Spleen (tissue), 11 donors: Measurements from ENCODE around the gene SYNPR. TPM values are rescaled to one million over a fixed set of nuclear protein-coding genes. Genes with fewer than 3 reads are reported as not detected.

Experiments used
- DNase-seq: peaks from one replicate; pipeline ENCODE4 v3.0.0-alpha.2; 2020
- H3K27ac ChIP-seq, 8 donors: fragments of 200-600 bp; sonication (generic) in 7 of 8; 1 replicate in 4 of 8; 2 replicates in 4 of 8; pipeline versions ENCODE4 v1.5.0 to v1.8.0; 2016 to 2021; ENCODE audit warnings: inconsistent platforms in 4 of 8, mild to moderate bottlenecking in 4 of 8, moderate library complexity in 1 of 8
- H3K27me3 ChIP-seq, 7 donors: fragments of 200-600 bp; sonication (generic) in 6 of 7; replicated peaks in 1 of 7; 1 replicate in 4 of 7; 2 replicates in 3 of 7; pipeline versions ENCODE4 v1.5.0 to v1.8.0; 2016 to 2021; ENCODE audit warnings: inconsistent platforms in 3 of 7, mild to moderate bottlenecking in 1 of 7
- H3K36me3 ChIP-seq, 6 donors: fragments of 200-600 bp; sonication (generic) in 5 of 6; 1 replicate in 4 of 6; 2 replicates in 2 of 6; pipeline versions ENCODE4 v1.5.0 to v1.8.0; 2016 to 2021; ENCODE audit warnings: inconsistent platforms in 2 of 6
- H3K4me1 ChIP-seq, 6 donors: fragments of 200-600 bp; sonication (generic) in 5 of 6; 1 replicate in 3 of 6; 2 replicates in 3 of 6; pipeline versions ENCODE4 v1.5.0 to v1.8.0; 2016 to 2021; ENCODE audit warnings: inconsistent platforms in 3 of 6
- H3K4me3 ChIP-seq, 8 donors: fragments of 200-600 bp; sonication (generic) in 7 of 8; 1 replicate in 4 of 8; 2 replicates in 4 of 8; pipeline versions ENCODE4 v1.5.0 to v1.8.0; 2016 to 2021; ENCODE audit warnings: inconsistent platforms in 4 of 8, mild to moderate bottlenecking in 4 of 8, moderate library complexity in 2 of 8
- H3K9me3 ChIP-seq, 8 donors: fragments of 200-600 bp; sonication (generic) in 7 of 8; 1 replicate in 4 of 8; 2 replicates in 4 of 8; pipeline versions ENCODE4 v1.5.0 to v1.8.0; 2016 to 2021; ENCODE audit warnings: inconsistent platforms in 4 of 8
- CTCF ChIP-seq, 11 experiments: fragments of 200-600 bp in 7 of 11; fragments of 450-650 bp in 4 of 11; sonication (generic) in 4 of 11; IDR thresholded peaks in 8 of 11; conservative IDR thresholded peaks in 3 of 11; 1 replicate in 7 of 11; 2 replicates in 4 of 11; pipeline versions ENCODE4 v1.4.0 to v1.8.0; 2016 to 2021; ENCODE audit warnings: antibody characterized with exemption in 11 of 11, inconsistent platforms in 4 of 11, mild to moderate bottlenecking in 1 of 11
- POLR2A ChIP-seq, 3 donors: fragments of 450-650 bp; IDR thresholded peaks; one replicate each; pipeline ENCODE4 v1.5.1; 2017; ENCODE audit warnings: antibody characterized with exemption in 3 of 3, mild to moderate bottlenecking in 1 of 3
- POLR2AphosphoS5 ChIP-seq, 3 donors: sonication (generic); formaldehyde crosslinking; IDR thresholded peaks; one replicate each; pipeline ENCODE4 v1.5.1; 2017; ENCODE audit warnings: antibody characterized with exemption in 3 of 3
- WGBS, 5 donors: extraction: QIAGEN DNeasy Blood & Tissue Kit in 3 of 5; methylation state at CpG; one replicate each; pipeline versions ENCODE4 v1.1.5 to v1.1.7; 2013 to 2018; 5-methylcytosine and 5-hydroxymethylcytosine counted together
- intact Hi-C: fragments of 100-400 bp; cut with DNase I; formaldehyde crosslinking; loops from one replicate; pipeline ENCODE4 v1.15.0; 2023; ENCODE audit warnings: low total_unique reads
- polyA plus RNA-seq, 3 donors: library from polyadenylated mRNA; stranded (reverse); fragments of 200-250 nt; gene quantifications; one replicate each; pipeline ENCODE4 v1.2.1, GENCODE V29; 2013
- total RNA-seq, 7 donors: library from RNA; depleted of rRNA in 3 of 7; stranded (reverse); fragments of >200 nt in 3 of 7; fragmentation: NEBNext Ultra II Directional in 4 of 7; extraction: Animal tissue kit (Norgen Biotek cat#: 25700) in 4 of 7; gene quantifications; one replicate each; pipeline versions ENCODE4 v1.1.0 to v1.2.1, GENCODE V29; 2016 to 2021
- donor health status: healthy with polysubstance abuse.
- donor health status: DM: no; HTN: no; CAD: no; lungs with moderate emphysema.
- donor health status: DM: no; HTN: no; CAD: no.
- donor health status: Bipolar disorder and iron deficiency.
- donor health status: healthy.
- donor health status: DM: no; HTN: no; CAD: no.
- donor health status: DM: yes; HTN: yes; CAD: no.

The SYNPR gene
- total and polyA plus RNA-seq, 10 donors: not detected

GRCh38 chr3:63232764-63233396 is 45.2 kb upstream of the SYNPR start:
- no peak for DNase-seq
- Histone ChIP-seq H3K36me3 (no peaks in the 10 kb centered on the region), H3K4me3 (no peak overlapping the region), H3K4me1 (peaks cover 0 to 5% (median 0%) of the 10 kb centered on the region in 6 donors), H3K27me3 (no peaks in the 10 kb centered on the region), H3K27ac (no peak overlapping the region), H3K9me3 (no peaks in the 10 kb centered on the region)
- 59 to 64% (median 63%) methylated on average over 3 of the region's 3 CpGs for WGBS, 5 donors
- TF ChIP-seq POLR2A (IDR thresholded peaks at IDR 0.05) (no peak), CTCF (IDR thresholded peaks at IDR 0.05 in 8 of 11, conservative IDR thresholded peaks at IDR 0.05 in 3 of 11) (peak in 3 of 11 experiments; percentile 0 to 23 (median 15))
- intact Hi-C loops: no loop called here

- H3K27ac ChIP-seq: no peak overlapping the region
- no peak for DNase-seq
- intact Hi-C loops: no loop called here
- no peaks in the 10 kb centered on the region for H3K9me3 ChIP-seq
- no peaks in the 10 kb centered on the region for H3K4me1 ChIP-seq
- H3K36me3 ChIP-seq: no peaks in the 10 kb centered on the region
- TF ChIP-seq POLR2A (IDR thresholded peaks at IDR 0.05) (no peak), CTCF (IDR thresholded peaks at IDR 0.05 in 8 of 11, conservative IDR thresholded peaks at IDR 0.05 in 3 of 11) (no peak), POLR2AphosphoS5 (IDR thresholded peaks at IDR 0.05) (no peak)
- WGBS, 5 donors: 62 to 79% (median 66%) methylated on average over 5 of the region's 5 CpGs
- no peaks in the 10 kb centered on the region for H3K27me3 ChIP-seq
- H3K4me3 ChIP-seq: no peak overlapping the region
Observed at GRCh38 chr3:63240381-63240902, 37.7 kb upstream of the SYNPR start.

GRCh38 chr3:63242124-63242523 is 36.0 kb upstream of the SYNPR start:
- intact Hi-C loops: no loop called here
- no peak for DNase-seq
- no peak overlapping the region for H3K27ac ChIP-seq
- no peak overlapping the region for H3K4me3 ChIP-seq
- H3K36me3 ChIP-seq: no peaks in the 10 kb centered on the region
- no peaks in the 10 kb centered on the region for H3K4me1 ChIP-seq
- H3K9me3 ChIP-seq: no peaks in the 10 kb centered on the region
- TF ChIP-seq POLR2AphosphoS5 (IDR thresholded peaks at IDR 0.05) (no peak), POLR2A (IDR thresholded peaks at IDR 0.05) (no peak), CTCF (IDR thresholded peaks at IDR 0.05 in 8 of 11, conservative IDR thresholded peaks at IDR 0.05 in 3 of 11) (no peak)
- H3K27me3 ChIP-seq: no peaks in the 10 kb centered on the region
- WGBS, 5 donors: 64 to 79% (median 71%) methylated on average over 2 of the region's 2 CpGs

GRCh38 chr3:63244486-63244885 is 33.6 kb upstream of the SYNPR start:
- Histone ChIP-seq H3K36me3 (no peaks in the 10 kb centered on the region), H3K27ac (no peak overlapping the region), H3K27me3 (no peaks in the 10 kb centered on the region), H3K9me3 (no peaks in the 10 kb centered on the region), H3K4me1 (no peaks in the 10 kb centered on the region), H3K4me3 (no peak overlapping the region)
- TF ChIP-seq POLR2A (IDR thresholded peaks at IDR 0.05): no peak
- TF ChIP-seq POLR2AphosphoS5 (IDR thresholded peaks at IDR 0.05): no peak
- no peak for TF ChIP-seq CTCF (IDR thresholded peaks at IDR 0.05 in 8 of 11, conservative IDR thresholded peaks at IDR 0.05 in 3 of 11)
- intact Hi-C loops: no loop called here
- DNase-seq: no peak
- 87 to 97% (median 92%) methylated on average over 3 of the region's 3 CpGs for WGBS, 5 donors
